Upper lobe of right lung (tissue), 1 donor: ENCODE results near the gene EFHB. TPM values are rescaled to one million over a fixed set of nuclear protein-coding genes. Genes with fewer than 3 reads are reported as not detected.
"Not testable (repeated sequence)": the region's sequence is repeated elsewhere in the genome, so short reads cannot be mapped to it uniquely, and the experiment has no call there.

Source experiments
- ATAC-seq: fragments of 200-7000 bp; cut with Tn5 transposase; one replicate; pipeline ENCODE4 v1.9.1; 2020; ENCODE audit warnings: mild to moderate bottlenecking, moderate library complexity
- DNase-seq: peaks from one replicate; pipeline ENCODE4 v3.0.0-alpha.2; 2020
- H3K27ac ChIP-seq: fragments of 200-600 bp; one replicate; pipeline ENCODE4 v1.8.0; 2022
- H3K27me3 ChIP-seq: fragments of 200-600 bp; one replicate; pipeline ENCODE4 v1.8.0; 2022; ENCODE audit warnings: mild to moderate bottlenecking
- H3K36me3 ChIP-seq: fragments of 200-600 bp; one replicate; pipeline ENCODE4 v1.8.0; 2022
- H3K4me1 ChIP-seq: fragments of 200-600 bp; one replicate; pipeline ENCODE4 v1.8.0; 2022
- H3K4me3 ChIP-seq: fragments of 200-600 bp; one replicate; pipeline ENCODE4 v1.8.0; 2022; ENCODE audit warnings: mild to moderate bottlenecking
- H3K9me3 ChIP-seq: fragments of 200-600 bp; one replicate; pipeline ENCODE4 v1.8.0; 2022
- CTCF ChIP-seq: fragments of 200-600 bp; IDR thresholded peaks from one replicate; pipeline ENCODE4 v1.8.0; 2022; ENCODE audit warnings: antibody characterized with exemption
- intact Hi-C: fragments of 100-400 bp; cut with DNase I; formaldehyde crosslinking; loops from one replicate; pipeline ENCODE4 v1.11.0; 2022
- total RNA-seq: library from RNA; stranded (reverse); fragmentation: NEBNext Ultra II Directional; extraction: Animal tissue kit (Norgen Biotek cat#: 25700); gene quantifications from one replicate; pipeline ENCODE4 v1.2.1, GENCODE V29; 2021
- donor health status: DM: no; HTN: yes; CAD: no; lungs with severe emphysema.

EFHB gene
- total RNA-seq, 1 donor from 2014 or later, result 0.90 TPM

- peak; percentile 48 for ATAC-seq
- no peak overlapping the region for H3K27ac ChIP-seq
- peak; percentile 10 for TF ChIP-seq CTCF
Observed at GRCh38 chr3:19901337-19901736, 32.7 kb downstream of the EFHB start.

GRCh38 chr3:19899833-19900232 is 34.2 kb downstream of the EFHB start:
- H3K27me3 ChIP-seq, intact Hi-C loops, H3K9me3 ChIP-seq, H3K27ac ChIP-seq, DNase-seq, ATAC-seq, H3K4me1 ChIP-seq, H3K4me3 ChIP-seq, H3K36me3 ChIP-seq: not testable (repeated sequence)

More at GRCh38 chr3:19901337-19901736, 32.7 kb downstream of the EFHB start:
- Histone ChIP-seq H3K36me3 (no peaks in the 10 kb centered on the region), H3K4me1 (peaks cover 4% of the 10 kb centered on the region), H3K9me3 (no peaks in the 10 kb centered on the region), H3K4me3 (no peak overlapping the region), H3K27me3 (no peaks in the 10 kb centered on the region)
- DNase-seq, result no peak
- intact Hi-C loops, result no loop called here

- Histone ChIP-seq H3K4me1 (peaks cover 4% of the 10 kb centered on the region), H3K36me3 (no peaks in the 10 kb centered on the region), H3K27ac (no peak overlapping the region), H3K27me3 (no peaks in the 10 kb centered on the region), H3K4me3 (no peak overlapping the region), H3K9me3 (no peaks in the 10 kb centered on the region)
- DNase-seq (no peak), ATAC-seq (no peak)
- no peak for TF ChIP-seq CTCF
- intact Hi-C loops, result no loop called here
Observed at GRCh38 chr3:19899264-19899663, 34.8 kb downstream of the EFHB start.

- Histone ChIP-seq H3K27ac (no peak overlapping the region), H3K9me3 (no peaks in the 10 kb centered on the region), H3K4me3 (no peak overlapping the region), H3K27me3 (no peaks in the 10 kb centered on the region), H3K36me3 (no peaks in the 10 kb centered on the region), H3K4me1 (peaks cover 4% of the 10 kb centered on the region)
- DNase-seq, result no peak
- intact Hi-C loops, result no loop called here
- no peak for ATAC-seq
- no peak for TF ChIP-seq CTCF
Observed at GRCh38 chr3:19898721-19899120, 35.3 kb downstream of the EFHB start.

GRCh38 chr3:19891740-19892139 is 42.3 kb downstream of the EFHB start:
- intact Hi-C loops, result no loop called here
- H3K36me3 ChIP-seq, result no peaks in the 10 kb centered on the region
- H3K27ac ChIP-seq, result no peak overlapping the region
- TF ChIP-seq CTCF, result no peak
- DNase-seq (no peak), ATAC-seq (no peak)
- peaks cover 21% of the 10 kb centered on the region for H3K4me1 ChIP-seq
- no peaks in the 10 kb centered on the region for H3K27me3 ChIP-seq
- no peak overlapping the region for H3K4me3 ChIP-seq
- no peaks in the 10 kb centered on the region for H3K9me3 ChIP-seq

- Histone ChIP-seq H3K36me3 (no peaks in the 10 kb centered on the region), H3K27me3 (no peaks in the 10 kb centered on the region), H3K4me1 (peaks cover 28% of the 10 kb centered on the region), H3K27ac (peak overlapping the region; percentile 79), H3K9me3 (no peaks in the 10 kb centered on the region), H3K4me3 (peak overlapping the region; percentile 34)
- ATAC-seq, result no peak
- DNase-seq, result no peak
- TF ChIP-seq CTCF, result no peak
- intact Hi-C loops, result no loop called here
Observed at GRCh38 chr3:19888428-19889152, 45.4 kb downstream of the EFHB start.

GRCh38 chr3:19887122-19887521 is 46.9 kb downstream of the EFHB start:
- not testable (repeated sequence) for H3K27ac ChIP-seq

More at GRCh38 chr3:19887122-19887521, 46.9 kb downstream of the EFHB start:
- DNase-seq, H3K27me3 ChIP-seq, H3K4me3 ChIP-seq, H3K9me3 ChIP-seq, ATAC-seq, intact Hi-C loops, H3K36me3 ChIP-seq: not testable (repeated sequence)
- H3K4me1 ChIP-seq, result peaks cover 28% of the 10 kb centered on the region
